HG03469 (cell line): ENCODE measurements around the gene TNIK.
A peak's percentile ranks its signal among the peaks of the same experiment; 100 is the strongest.

Experiments used
- ATAC-seq: cut with Tn5 transposase; IDR thresholded peaks from one replicate; pipeline ENCODE4 v1.9.1; 2021; ENCODE audit warnings: mild to moderate bottlenecking, moderate library complexity, moderate number of reproducible peaks; ENCODE audit not compliant: unreplicated experiment

The TNIK gene

GRCh38 chr3:171459942-171460724 lies at the start of gene TNIK:
Gene TNIK, minus strand, starts transcription at chr3:171460405. Its CDS starts 342 bp downstream, at chr3:171460063.
- ATAC-seq = peak; percentile 42

DNA sequence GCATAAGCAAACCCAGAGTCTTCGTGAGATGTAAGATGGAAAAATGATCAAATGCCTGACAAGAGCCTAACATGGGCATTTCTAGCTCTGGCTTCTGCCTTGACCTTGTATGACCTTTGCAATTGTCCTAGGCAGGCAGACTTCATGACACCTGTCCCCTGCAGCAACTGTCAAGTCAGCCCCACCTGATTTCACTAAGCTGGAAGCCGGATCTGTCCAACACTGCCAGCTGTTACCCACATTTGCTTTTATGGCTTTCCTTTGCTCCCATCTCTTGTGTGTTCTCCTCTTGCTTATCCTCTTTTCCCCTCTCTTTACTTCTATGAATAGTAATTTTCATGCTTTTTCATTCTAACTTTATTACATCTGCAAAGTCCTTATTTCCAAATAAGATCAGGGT lies 48.5 kb upstream of the TNIK start:
- no peak for ATAC-seq

GRCh38 chr3:171508206-171508605 lies 48.0 kb upstream of the TNIK start:
- ATAC-seq = no peak

- no peak for ATAC-seq
Measured at GRCh38 chr3:171506743-171507319, 46.6 kb upstream of the TNIK start.

GRCh38 chr3:171505822-171506333 lies 45.7 kb upstream of the TNIK start:
- ATAC-seq = no peak

DNA sequence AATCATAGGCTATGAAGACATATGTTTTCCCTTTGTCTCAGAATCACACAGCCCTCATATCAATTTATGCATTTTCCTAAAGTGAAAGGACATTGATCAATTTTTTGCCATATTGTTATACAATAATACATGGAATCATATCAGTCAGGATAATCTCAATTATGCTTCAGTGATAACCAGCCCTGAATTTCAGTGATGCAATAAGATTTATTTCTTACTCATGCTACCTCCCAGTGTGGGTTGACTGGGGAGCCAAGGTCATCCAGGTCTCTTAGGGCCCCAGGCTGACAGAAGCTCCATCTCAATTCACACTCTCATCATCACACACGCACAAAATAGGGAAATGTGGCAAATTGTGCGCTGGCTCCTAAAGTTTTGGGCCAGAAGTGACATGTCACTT lies 44.2 kb upstream of the TNIK start:
- no peak for ATAC-seq

GRCh38 chr3:171503817-171504216 lies 43.6 kb upstream of the TNIK start:
- no peak for ATAC-seq

- no peak for ATAC-seq
Measured at GRCh38 chr3:171498921-171499320, 38.7 kb upstream of the TNIK start.

DNA sequence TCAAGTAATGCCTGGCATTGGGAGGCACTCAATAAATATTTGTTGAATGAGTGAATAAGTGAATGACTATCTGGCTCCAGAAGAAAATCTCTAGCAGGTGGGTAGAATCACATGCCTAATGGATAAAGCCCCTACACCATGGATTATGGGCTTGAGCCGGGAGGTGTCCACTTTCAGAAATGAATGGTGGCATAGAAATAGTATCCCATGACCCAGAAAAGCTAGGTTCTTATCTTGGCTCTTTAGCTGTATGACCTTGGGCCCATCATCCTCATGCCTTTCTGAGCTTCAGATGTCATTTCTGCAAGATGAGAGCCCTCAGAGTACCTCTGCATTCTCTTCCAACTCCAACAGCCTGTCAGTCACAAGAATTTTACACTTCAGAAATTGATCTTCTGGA lies 37.3 kb upstream of the TNIK start:
- ATAC-seq = no peak

- no peak for ATAC-seq
Measured at GRCh38 chr3:171495413-171495812, 35.2 kb upstream of the TNIK start.

DNA sequence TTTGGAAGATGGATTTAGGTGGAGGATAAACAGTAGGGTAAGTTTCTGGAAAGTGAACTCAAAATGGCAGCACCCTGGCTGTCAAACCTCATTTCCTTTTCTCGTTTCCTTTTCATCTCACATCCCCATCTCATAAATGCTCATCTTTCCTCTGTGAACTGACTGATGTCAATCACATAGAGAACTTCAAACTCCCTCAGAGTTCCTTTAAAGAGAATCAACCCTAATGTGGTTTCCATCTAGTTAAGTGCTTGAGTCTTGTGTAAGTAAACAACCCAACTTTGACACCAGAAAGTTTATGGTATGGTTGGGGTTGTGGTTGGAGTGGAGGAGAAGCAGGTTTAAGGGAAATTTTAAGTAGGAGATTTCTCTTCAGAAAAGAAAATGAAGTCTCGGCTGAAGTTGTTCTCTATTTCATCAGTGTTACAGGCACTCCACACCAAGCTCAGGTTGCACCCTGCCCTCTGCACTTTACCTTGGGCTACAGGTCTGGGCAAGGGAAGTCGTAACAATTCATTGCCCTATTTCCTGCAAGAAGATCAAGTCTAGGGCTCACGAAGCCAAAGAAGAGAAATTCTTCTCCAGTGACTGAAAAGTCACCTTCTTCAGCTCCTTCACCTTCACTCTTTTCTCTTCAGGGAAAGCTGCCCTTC lies 34.4 kb upstream of the TNIK start:
- ATAC-seq = no peak

- no peak for ATAC-seq
Measured at GRCh38 chr3:171491361-171491760, 31.2 kb upstream of the TNIK start.

GRCh38 chr3:171490901-171491300 lies 30.7 kb upstream of the TNIK start:
- no peak for ATAC-seq

GRCh38 chr3:171489348-171489747 lies 29.1 kb upstream of the TNIK start:
- no peak for ATAC-seq

- no peak for ATAC-seq
Measured at GRCh38 chr3:171488479-171488878, 28.3 kb upstream of the TNIK start.

- ATAC-seq = no peak
Measured at GRCh38 chr3:171487382-171487781, 27.2 kb upstream of the TNIK start.

DNA sequence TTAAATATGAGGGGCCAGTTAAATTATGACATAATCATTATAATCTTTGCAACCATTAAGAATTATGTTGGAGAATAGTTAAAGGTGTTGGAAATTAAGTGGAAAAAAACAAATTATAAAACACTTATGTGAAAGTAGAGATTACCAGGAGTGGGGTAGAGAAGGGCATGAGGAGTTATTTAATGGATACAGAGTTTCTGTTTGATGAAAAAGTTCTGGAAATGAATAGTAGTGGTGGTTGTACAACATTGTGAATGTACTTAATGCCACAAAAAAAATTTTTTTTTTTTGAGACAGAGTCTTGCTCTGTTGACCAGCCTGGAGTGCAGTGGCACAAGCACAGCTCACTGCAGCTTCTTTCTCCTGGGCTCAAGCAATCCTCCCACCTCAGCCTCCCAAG lies 25.1 kb upstream of the TNIK start:
- ATAC-seq = no peak

- no peak for ATAC-seq
Measured at GRCh38 chr3:171481011-171481410, 20.8 kb upstream of the TNIK start.

DNA sequence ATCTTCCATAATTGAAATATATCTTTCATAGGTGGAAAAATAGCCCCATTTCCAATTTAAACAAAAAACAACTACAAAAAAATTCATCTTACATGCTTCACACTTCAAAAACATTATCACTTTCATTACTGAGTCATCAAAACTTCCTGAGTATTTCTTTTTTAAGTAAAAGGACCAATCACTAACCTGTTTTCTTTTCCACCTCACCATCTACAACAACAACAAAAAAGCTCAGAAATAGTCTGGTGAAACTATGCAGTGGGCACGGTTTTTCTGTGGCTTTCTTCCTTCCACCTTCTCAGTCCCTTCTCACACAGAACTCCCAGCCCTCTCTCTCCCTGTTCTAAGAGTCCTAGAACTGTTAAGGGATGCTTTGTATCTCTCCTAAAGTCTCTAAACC lies 20.3 kb upstream of the TNIK start:
- peak; percentile 79 for ATAC-seq

DNA sequence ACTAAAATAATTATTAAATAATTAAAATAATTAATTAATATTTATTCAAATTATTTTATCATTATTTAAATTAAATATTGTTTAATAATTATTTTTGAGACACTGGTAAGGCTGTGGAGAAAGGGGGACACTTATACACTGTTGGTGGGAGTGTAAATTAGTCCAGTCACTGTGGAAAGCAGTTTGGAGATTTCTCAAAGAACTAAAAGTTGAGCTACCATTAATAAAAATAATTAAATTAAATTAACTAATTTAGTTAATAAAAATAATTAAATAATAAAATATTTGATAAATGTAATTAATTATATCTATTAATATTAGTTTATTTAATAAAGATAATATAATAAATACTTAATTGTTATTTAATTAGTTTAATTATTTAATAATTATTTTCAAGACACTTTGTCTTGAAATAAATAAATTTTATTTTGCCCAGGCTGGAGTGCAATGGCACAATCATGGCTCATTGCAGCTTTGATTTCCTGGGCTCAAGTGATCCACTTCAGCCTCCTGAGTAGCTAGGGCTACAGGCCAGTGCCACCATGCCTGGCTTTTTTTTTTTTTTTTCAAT lies 16.4 kb upstream of the TNIK start:
- ATAC-seq = no peak

- ATAC-seq = no peak
Measured at GRCh38 chr3:171472552-171472951, 12.3 kb upstream of the TNIK start.
